Spleen (tissue), 7 donors: Measurements from ENCODE around the gene CNPY1.

Experiments used
- CTCF ChIP-seq, 11 experiments: fragments of 200-600 bp in 7 of 11; fragments of 450-650 bp in 4 of 11; sonication (generic) in 4 of 11; IDR thresholded peaks in 8 of 11; conservative IDR thresholded peaks in 3 of 11; 1 replicate in 7 of 11; 2 replicates in 4 of 11; pipeline versions ENCODE4 v1.4.0 to v1.8.0; 2016 to 2021; ENCODE audit warnings: antibody characterized with exemption in 11 of 11, inconsistent platforms in 4 of 11, mild to moderate bottlenecking in 1 of 11
- POLR2A ChIP-seq, 3 donors: fragments of 450-650 bp; IDR thresholded peaks; one replicate each; pipeline ENCODE4 v1.5.1; 2017; ENCODE audit warnings: antibody characterized with exemption in 3 of 3, mild to moderate bottlenecking in 1 of 3
- POLR2AphosphoS5 ChIP-seq, 3 donors: sonication (generic); formaldehyde crosslinking; IDR thresholded peaks; one replicate each; pipeline ENCODE4 v1.5.1; 2017; ENCODE audit warnings: antibody characterized with exemption in 3 of 3
- donor health status: DM: no; HTN: no; CAD: no; lungs with moderate emphysema.
- donor health status: DM: no; HTN: no; CAD: no.
- donor health status: DM: no; HTN: no; CAD: no.

GRCh38 chr7:155560196-155560885 lies 14.0 kb upstream of the CNPY1 start:
- no peak for TF ChIP-seq CTCF (IDR thresholded peaks at IDR 0.05 in 8 of 11, conservative IDR thresholded peaks at IDR 0.05 in 3 of 11)
- no peak for TF ChIP-seq POLR2A (IDR thresholded peaks at IDR 0.05)
- no peak for TF ChIP-seq POLR2AphosphoS5 (IDR thresholded peaks at IDR 0.05)
